ENCODE measurements around the gene HDAC4. TPM values are rescaled to one million over a fixed set of nuclear protein-coding genes. Genes with fewer than 3 reads are reported as not detected.

Gene HDAC4
- total RNA-seq, 1 donor: 20.3 TPM

GRCh38 chr2:239132156-239132709 lies 268.6 kb downstream of the HDAC4 start:
- TF ChIP-seq, protein P1, sequence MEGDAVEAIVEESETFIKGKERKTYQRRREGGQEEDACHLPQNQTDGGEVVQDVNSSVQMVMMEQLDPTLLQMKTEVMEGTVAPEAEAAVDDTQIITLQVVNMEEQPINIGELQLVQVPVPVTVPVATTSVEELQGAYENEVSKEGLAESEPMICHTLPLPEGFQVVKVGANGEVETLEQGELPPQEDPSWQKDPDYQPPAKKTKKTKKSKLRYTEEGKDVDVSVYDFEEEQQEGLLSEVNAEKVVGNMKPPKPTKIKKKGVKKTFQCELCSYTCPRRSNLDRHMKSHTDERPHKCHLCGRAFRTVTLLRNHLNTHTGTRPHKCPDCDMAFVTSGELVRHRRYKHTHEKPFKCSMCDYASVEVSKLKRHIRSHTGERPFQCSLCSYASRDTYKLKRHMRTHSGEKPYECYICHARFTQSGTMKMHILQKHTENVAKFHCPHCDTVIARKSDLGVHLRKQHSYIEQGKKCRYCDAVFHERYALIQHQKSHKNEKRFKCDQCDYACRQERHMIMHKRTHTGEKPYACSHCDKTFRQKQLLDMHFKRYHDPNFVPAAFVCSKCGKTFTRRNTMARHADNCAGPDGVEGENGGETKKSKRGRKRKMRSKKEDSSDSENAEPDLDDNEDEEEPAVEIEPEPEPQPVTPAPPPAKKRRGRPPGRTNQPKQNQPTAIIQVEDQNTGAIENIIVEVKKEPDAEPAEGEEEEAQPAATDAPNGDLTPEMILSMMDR (IDR thresholded peaks at IDR 0.05; ENCODE audit: insufficient read depth, low read depth, low read length): no peak
- H3K4me3 ChIP-seq (ENCODE audit: low read depth, low read length): no peak overlapping the region
- DNase-seq (ENCODE audit: low read depth): no peak

- DNase-seq (ENCODE audit: low read depth): no peak
- TF ChIP-seq, protein P1 (IDR thresholded peaks at IDR 0.05; ENCODE audit: insufficient read depth, low read depth, low read length): no peak
- no peak overlapping the region for H3K4me3 ChIP-seq (ENCODE audit: low read depth, low read length)
Observed at GRCh38 chr2:239131521-239131920, 269.3 kb downstream of the HDAC4 start.

DNA sequence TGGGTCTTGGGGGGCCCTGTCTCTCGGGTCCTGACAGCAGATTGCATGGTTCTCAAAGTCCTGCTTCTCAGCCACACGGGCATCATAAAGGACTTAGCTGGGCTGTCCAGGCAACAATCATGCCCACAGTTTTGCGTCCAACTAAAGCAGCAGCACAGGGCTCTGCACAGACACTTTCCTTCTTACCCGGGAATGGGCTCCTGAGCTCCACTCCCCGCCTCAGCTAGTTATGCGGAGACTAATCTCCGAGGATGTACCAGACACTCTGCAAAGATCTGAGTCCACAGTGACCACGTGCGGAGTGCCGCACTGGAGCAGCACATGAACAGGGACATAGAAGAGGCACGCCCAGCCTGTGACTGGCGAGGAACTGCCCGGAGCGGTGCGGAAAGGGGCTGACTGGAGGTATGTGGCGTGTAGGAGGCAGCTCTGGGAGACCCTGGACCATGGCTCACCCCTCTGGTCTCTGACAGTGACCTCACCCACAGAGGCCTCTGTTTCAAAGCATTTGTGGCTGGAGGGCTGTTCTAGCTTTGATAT lies 270.0 kb downstream of the HDAC4 start:
- DNase-seq (ENCODE audit: low read depth): no peak
- TF ChIP-seq, protein P1 (IDR thresholded peaks at IDR 0.05; ENCODE audit: insufficient read depth, low read depth, low read length): no peak
- no peak overlapping the region for H3K4me3 ChIP-seq (ENCODE audit: low read depth, low read length)

GRCh38 chr2:239130041-239130440 lies 270.8 kb downstream of the HDAC4 start:
- TF ChIP-seq, protein P1 (IDR thresholded peaks at IDR 0.05; ENCODE audit: insufficient read depth, low read depth, low read length): no peak
- H3K4me3 ChIP-seq (ENCODE audit: low read depth, low read length): no peak overlapping the region
- no peak for DNase-seq (ENCODE audit: low read depth)

DNA sequence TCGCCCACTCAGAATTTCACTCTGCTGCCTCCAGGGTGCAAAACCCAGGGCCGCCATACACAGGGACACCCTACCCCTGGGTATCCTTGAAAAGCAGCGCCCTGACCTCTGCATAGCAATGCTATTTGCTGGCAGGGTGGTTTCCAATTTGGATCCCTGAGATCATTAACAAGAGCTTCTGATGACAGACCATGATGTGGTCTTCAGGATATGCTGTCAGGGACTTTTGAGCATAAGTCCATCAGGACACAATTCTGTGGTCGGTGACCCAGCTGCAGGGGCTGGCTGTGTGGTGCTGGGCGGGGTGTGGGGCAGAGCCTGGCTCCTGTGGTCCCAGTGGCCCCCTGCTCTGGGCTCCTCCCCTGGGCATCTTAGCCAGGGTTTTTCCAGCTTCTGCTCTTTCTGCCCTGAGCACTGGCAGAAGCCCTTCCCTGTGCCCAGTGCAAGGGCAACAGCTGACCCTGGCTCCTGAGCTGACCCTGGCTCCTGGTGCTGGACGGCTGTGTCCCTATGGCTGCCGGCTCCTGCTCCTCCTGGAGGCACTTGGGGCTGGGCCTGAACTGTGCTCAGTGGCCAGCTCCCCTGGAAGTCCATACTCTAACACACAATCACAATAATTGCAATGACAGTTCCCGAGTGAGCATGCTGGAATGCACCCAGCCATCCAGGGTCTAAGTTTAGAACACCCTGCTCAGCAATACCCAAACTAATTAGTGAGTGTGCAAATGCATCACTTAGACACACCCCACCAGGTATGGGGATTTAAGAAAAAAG lies 271.5 kb downstream of the HDAC4 start:
- no peak for DNase-seq (ENCODE audit: low read depth)
- TF ChIP-seq, protein P1 (IDR thresholded peaks at IDR 0.05; ENCODE audit: insufficient read depth, low read depth, low read length): no peak
- no peak overlapping the region for H3K4me3 ChIP-seq (ENCODE audit: low read depth, low read length)

DNA sequence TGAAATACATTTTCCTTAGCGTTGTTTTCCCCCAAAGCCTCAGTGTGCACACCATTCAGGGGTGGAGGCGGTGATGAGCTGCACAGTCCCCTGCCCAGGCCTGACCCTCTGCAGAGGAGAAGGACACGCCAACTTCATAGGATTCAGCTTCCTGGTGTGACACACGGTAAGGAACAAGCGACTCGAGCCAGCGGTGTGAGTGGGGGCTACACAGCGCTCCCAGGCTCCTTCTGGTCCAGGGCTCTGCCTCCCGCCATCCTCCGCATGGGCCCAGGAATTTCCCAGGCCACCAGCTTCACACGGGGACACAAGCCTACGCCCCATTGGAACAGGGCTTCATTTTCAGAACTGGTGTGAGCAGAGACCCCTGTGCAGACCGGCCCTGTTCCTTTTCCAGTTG lies 272.1 kb downstream of the HDAC4 start:
- no peak for DNase-seq (ENCODE audit: low read depth)

More for the DNA sequence above, 272.1 kb downstream of the HDAC4 start:
- no peak overlapping the region for H3K4me3 ChIP-seq (ENCODE audit: low read depth, low read length)
- TF ChIP-seq, protein P1 (IDR thresholded peaks at IDR 0.05; ENCODE audit: insufficient read depth, low read depth, low read length): no peak

Data from fibroblast of villous mesenchyme (primary cell).